KOPT-K1 (cell line): ENCODE data around the gene WDR33.
"Not testable (repeated sequence)": the region's sequence is repeated elsewhere in the genome, so short reads cannot be mapped to it uniquely, and the experiment has no call there.

ENCODE experiments used
- H3K27ac ChIP-seq: fragments of 200-600 bp; sonication (generic); 2 replicates; pipeline ENCODE4 v1.5.1; 2016; ENCODE audit warnings: antibody characterized with exemption, mild to moderate bottlenecking, low read depth, low read length; ENCODE audit not compliant: poor library complexity, severe bottlenecking
- H3K36me3 ChIP-seq: fragments of 200-600 bp; sonication (generic); 2 replicates; pipeline ENCODE4 v1.5.1; 2017; ENCODE audit warnings: antibody characterized with exemption, mild to moderate bottlenecking, low read length, moderate library complexity; ENCODE audit not compliant: insufficient read depth
- H3K9me3 ChIP-seq: fragments of 200-600 bp; sonication (generic); 2 replicates; pipeline ENCODE4 v1.5.1; 2017; ENCODE audit warnings: antibody characterized with exemption, low read length, mild to moderate bottlenecking; ENCODE audit not compliant: insufficient read depth, poor library complexity, severe bottlenecking

The WDR33 gene

DNA sequence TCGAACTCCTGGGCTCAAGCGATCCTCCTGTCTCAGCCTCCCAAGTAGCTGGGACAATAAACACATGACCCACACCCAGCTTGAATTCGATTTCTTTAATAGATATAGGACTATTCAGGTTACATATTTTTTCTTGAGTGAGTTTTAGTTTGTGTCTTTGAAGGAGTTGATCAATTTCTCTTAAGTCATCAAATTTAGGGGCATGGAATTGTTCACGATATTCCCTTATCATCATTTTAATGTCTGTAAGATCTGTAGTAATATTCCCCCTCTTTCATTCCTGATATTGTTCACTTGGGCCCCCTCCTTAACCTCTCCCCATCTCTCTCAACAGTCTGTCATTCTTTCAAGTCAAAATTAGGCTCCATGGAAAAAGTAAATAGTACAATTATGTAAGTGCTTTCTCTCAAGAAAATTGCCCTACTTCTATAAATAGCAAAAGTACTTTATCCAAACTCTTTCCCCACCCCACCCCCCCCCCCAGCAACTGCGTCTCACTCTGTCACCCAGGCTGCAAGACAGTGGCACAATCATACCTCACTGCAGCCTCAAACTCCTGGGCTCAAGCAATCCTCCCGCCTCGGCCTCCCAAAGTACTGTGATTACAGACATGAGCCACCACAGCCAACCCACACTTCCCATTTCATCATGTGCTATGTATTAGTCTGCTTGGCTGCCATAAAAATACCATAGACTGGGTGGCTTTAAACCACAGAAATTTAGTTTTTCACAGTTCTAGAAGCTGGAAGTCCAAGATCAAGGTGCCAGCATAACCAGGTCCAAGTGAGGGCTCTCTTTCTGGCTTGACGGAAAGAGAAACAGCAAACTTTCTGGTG is 20.1 kb downstream of the WDR33 start:
- Histone ChIP-seq H3K27ac (no peak overlapping the region), H3K9me3 (no peaks in the 10 kb centered on the region), H3K36me3 (peaks cover 50% of the 10 kb centered on the region; the same call in 1 of the 2 replicates)

DNA sequence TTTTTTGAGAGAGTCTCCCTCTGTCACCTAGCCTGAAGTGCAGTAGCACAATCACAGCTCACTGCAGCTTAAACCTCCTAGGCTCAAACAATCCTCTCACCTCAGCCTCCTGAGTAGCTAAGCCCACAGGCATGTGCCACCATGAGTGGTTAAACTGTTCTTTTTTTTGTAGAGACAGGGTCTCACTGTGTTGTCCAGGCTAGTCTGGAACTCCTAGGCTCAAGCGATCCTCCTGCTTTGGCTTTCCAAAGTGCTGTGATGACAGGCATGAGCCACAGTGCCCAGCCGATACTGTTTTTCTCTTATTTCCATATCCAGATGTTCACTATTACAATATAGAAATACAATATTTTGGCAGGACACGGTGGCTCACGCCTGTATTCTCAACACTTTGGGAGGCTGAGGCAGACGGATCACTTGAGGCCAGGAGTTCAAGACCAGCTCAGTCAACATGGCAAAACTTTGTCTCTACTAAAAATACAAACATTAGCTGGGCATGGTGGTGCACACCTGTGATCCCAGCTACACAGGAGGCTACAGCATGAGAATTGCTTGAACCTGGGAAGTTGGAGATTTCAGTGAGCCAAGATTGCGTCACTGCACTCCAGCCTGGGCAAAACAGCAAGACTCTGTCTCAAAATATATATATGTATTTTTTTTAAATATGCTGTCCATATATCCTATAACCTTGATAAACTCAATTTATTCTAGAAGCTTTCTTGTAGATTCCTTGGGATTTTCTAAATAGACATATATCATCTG is 24.7 kb downstream of the WDR33 start:
- Histone ChIP-seq H3K27ac (no peak overlapping the region), H3K9me3 (no peaks in the 10 kb centered on the region), H3K36me3 (peaks cover 45% of the 10 kb centered on the region)

DNA sequence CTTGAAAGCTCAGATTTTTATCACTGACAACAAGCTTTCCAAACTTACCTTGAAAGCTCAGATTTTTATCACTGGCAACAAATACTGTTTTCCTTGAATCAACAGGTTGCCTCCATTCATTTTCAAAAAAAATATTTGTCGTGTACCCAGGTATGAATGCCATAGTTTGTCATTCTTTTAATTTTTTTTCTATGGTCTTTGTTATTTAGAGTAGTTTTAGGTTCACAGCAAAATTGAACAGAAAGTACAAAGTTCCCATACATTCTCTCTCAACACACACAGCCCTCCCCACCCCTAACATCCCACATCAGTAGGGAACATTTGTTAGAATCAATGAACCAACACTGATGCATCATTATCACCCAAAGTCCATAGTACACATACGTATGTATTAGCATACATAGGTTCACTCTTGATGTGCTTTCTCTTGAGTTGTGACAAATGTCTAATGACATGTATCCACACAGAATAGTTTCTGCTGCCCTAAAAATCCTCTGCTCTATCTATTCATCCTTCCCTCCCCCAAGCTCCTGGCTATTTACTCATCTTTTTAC is 25.9 kb downstream of the WDR33 start:
- Histone ChIP-seq H3K9me3 (no peaks in the 10 kb centered on the region), H3K27ac (no peak overlapping the region), H3K36me3 (peaks cover 52% of the 10 kb centered on the region)

DNA sequence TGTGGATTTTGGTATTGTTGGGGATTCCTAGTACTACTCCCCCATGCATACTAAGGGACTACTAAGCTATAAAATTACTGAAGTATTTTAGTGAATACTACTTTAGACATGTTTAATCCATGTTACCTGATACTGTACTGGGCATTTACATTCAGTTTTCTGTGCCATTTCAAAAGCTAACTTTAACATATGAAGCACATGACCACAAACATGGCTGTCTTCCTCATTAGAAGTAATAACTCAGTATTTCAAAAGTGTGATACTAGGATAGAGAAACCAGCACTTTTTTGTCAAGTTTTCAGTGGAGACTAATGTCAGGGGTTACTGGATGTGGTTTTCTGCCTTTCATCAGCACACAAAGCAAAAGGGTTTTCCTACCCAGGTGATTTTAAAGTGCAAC is 27.9 kb downstream of the WDR33 start:
- Histone ChIP-seq H3K9me3 (no peaks in the 10 kb centered on the region), H3K36me3 (peaks cover 53% of the 10 kb centered on the region), H3K27ac (no peak overlapping the region)

DNA sequence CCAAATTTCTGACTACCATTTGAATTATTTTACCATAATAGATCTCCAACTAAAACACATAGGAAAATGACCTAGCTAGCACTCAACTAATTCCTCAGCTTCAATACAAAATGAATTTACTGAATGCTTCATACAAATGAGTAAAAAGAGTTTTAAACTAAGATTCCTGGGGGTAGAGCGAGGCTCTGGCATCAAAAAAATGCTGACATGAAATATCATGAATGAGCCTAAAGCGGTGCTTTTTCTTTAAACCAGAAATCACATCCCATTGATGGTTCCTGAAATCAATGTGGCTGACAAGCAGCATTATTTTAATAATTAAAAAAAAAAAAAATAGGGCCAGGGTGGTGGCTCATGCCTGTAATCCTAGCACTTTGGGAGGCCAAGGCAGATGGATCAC is 32.1 kb downstream of the WDR33 start:
- peaks cover 46% of the 10 kb centered on the region for H3K36me3 ChIP-seq

DNA sequence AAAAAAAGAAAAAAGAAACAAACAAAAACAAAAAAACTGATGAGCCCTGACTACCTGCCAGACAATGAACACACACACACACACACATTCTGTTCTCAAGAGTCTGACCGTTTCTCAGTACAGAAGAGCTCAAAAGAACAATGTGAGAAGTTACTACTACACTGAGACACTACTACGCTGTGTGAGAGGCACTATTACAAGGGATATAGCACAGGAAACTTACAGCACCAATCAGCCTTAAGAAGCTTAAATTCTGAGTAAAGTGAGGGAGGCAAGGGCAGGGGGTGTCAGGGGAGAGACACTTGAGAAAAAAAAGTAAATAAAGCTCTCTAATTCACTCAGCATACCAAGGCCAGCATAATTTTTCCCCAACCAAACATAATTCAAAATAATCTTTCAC is 32.5 kb downstream of the WDR33 start:
- no peaks in the 10 kb centered on the region for H3K9me3 ChIP-seq
- no peak overlapping the region for H3K27ac ChIP-seq
- peaks cover 46% of the 10 kb centered on the region for H3K36me3 ChIP-seq

More for the DNA sequence above, 32.1 kb downstream of the WDR33 start:
- H3K27ac ChIP-seq: no peak overlapping the region
- H3K9me3 ChIP-seq: no peaks in the 10 kb centered on the region

DNA sequence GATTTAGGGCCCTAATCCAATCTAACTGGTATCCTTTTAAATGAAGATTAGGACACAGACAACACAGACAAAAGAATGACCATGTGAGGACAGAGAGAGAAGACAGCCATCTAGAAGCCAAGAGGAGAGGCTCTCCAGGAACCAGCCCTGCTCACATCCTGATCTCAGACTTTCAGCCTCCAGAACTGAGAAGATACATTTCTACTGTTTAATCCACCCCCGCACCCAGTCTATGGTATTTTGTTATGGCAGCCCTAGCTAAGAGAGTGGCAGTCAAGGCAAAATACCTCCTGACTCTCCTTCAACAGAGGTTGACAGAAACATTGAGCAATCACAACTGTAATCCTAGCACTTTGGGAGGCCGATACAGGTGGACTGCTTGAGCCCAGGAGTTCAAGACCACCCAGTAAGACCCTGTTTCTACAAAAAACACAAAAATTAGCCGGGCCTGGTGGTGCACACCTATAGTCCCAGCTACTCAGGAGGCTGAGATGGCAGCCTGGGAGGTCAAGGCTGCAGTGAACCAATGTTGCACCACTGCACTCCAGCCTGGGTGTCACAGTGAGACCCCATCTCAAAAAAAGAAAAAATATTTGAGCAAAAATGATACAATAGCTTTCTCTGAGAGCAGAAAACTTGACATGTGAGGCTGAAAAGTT is 34.7 kb downstream of the WDR33 start:
- no peaks in the 10 kb centered on the region for H3K9me3 ChIP-seq
- H3K36me3 ChIP-seq: peaks cover 40% of the 10 kb centered on the region
- no peak overlapping the region for H3K27ac ChIP-seq

DNA sequence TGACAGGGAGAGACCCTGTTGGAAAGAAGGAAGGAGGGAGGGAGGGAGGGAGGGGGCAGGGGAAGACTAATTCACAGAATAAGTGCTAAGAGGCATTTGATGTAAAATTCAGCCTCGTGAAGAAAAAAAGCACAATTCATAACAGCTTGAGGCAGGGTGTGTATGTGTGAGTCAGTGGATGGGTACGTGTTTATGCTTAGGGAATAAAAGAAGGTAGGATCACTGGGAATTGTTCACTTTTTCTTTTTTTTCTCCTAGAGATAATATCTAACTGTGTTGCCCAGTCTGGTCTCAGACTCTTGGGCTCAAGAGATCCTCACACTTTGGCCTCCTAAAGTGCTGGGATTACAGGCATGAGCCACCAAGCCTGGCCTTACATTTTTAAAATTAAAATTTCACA is 39.2 kb downstream of the WDR33 start:
- H3K27ac ChIP-seq: no peak overlapping the region
- no peaks in the 10 kb centered on the region for H3K9me3 ChIP-seq

DNA sequence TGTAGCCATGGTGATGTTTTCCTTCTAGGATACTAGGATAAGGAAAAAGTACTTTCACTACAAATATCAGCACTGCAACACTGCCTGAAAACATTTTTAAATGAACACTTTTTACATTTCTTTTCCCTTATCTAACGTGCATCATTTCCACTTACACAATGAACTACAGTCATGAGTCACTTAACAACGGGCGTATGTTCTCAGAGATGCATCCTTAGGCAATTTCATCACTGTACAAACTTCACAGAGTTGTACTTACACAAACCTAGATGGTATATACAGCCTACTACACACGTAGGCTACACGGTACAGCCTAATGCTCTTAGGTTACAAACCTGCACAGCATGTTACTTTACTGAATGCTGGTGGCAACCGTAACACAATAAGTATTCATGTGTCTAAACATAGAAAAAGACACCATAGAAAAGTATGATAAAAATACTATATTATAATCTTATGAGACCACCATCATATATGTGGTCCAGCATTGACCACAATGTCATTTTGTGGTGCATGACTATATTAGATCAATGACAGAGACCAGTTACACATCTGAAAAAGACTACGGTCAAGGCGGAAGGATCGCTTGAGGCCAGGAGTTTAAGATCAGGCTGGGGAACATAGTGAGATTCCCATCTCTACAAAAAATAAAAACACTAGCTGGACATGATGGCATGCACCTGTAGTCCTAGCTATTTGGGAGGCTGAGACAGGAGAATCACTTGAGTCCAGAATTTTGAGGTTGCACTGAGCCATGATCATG is 39.8 kb downstream of the WDR33 start:
- Histone ChIP-seq H3K27ac (no peak overlapping the region), H3K36me3 (peaks cover 55% of the 10 kb centered on the region), H3K9me3 (no peaks in the 10 kb centered on the region)

More for the DNA sequence above, 39.2 kb downstream of the WDR33 start:
- peaks cover 54% of the 10 kb centered on the region for H3K36me3 ChIP-seq

DNA sequence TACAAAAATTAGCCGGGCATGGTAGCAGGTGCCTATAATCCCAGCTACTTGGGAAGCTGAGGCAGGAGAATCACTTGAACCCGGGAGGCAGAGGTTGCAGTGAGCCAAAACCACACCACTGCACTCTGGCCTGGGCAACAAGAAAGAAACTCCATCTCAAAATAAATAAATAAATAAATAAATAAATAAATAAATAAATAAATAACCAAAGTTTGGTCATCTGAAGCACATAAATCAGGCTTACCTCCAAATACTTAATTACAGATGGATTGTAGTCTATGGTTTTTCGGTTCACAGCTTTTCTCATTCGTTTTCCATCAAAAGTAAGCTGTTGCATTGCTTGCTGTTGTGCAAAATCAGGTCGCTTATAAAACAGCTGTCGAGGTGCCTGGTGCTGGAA is 40.4 kb downstream of the WDR33 start:
- H3K27ac ChIP-seq, H3K9me3 ChIP-seq: not testable (repeated sequence)
- H3K36me3 ChIP-seq: peaks cover 62% of the 10 kb centered on the region

DNA sequence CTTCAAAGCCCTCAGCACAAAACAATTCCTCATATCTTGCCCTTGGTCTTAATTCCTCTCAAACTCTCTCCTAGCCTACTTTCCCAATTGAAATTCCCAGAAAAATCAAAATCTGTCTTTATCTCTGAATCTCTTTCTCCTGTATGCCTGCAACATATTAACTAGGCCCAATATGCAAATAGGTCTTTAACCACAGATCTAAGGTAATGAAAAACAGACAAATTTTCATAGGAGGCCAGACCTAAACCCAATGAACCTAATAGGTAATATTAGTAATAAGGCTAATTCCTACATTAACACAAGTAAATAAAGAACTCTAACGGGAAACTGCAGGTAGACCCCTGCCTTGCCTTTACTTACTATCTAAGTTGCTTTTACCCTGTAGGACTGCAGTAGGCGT is 41.4 kb downstream of the WDR33 start:
- Histone ChIP-seq H3K27ac (no peak overlapping the region), H3K36me3 (peaks cover 71% of the 10 kb centered on the region), H3K9me3 (no peaks in the 10 kb centered on the region)

DNA sequence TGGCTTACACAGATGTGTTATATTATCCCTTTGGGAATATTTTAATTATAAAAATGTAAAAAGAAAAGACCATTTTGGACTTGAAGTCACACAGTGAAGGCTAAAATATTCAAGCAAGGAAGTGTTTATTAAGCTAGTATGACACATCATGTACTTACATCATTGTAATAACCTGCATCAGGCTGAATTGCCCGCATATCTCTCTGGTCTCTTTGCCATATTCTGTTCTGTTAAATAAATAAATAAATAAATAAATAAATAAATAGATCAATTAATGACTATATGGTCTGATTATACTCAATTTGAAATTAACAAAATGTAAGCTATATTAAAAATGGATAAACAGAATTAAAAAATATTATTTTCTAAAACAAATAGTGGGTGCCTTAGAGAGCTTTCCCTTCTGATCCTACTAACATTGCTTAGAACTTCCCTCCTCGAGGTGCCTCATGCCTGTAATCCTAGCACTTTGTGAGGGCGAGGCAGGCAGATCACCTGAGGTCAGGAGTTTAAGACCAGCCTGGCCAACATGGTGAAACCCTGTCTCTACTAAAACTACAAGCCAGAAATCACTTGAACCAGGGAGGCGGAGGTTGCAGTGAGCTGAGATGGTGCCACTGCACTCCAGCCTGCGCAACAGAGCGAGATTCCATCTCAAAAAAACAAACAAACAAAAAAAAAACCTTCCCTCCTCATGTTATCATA is 42.0 kb downstream of the WDR33 start:
- peaks cover 78% of the 10 kb centered on the region for H3K36me3 ChIP-seq
- no peak overlapping the region for H3K27ac ChIP-seq
- no peaks in the 10 kb centered on the region for H3K9me3 ChIP-seq

DNA sequence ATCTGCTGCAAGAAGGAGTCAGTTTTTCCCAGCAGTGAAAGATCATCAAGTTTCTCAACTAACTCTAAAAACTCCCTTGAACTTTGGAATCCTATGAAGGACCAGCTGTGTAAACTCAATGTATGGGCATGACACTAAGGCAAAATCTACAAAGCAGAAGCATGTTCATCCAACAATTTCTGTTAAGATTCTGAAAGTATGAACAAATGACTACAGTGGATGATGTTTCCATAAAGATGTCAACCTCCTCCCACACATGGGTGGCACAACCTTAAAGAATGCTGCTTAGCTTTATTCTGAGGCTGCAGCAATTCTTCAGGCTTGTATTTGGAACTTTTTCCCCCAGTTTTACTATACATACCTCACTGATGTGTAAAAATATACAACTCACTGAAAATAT is 47.2 kb downstream of the WDR33 start:
- H3K27ac ChIP-seq: no peak overlapping the region
- peaks cover 98% of the 10 kb centered on the region for H3K36me3 ChIP-seq
- H3K9me3 ChIP-seq: no peaks in the 10 kb centered on the region

DNA sequence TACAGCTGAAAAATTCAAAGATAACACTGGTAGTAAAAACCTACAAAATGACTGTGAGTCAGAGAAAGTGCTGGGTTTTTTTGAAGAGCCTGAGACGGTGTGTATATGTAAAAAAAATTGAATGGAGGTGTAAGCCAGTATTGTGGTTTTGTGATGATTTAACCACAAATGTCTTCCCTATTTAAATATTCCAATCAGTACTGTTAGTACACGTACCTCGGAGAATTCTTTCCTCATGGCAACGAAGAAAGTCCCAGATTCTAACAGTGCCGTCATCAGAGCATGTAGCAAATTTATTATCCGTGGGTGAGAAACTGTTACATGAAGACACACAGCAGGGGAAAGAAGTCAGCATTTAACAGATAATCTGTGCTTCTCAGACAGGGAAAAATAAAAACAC is 48.1 kb downstream of the WDR33 start:
- Histone ChIP-seq H3K36me3 (peaks cover 99% of the 10 kb centered on the region), H3K9me3 (no peaks in the 10 kb centered on the region), H3K27ac (no peak overlapping the region)
